ENCODE results near the gene ZFAND2A. TPM values are rescaled to one million over a fixed set of nuclear protein-coding genes. Genes with fewer than 3 reads are reported as not detected.

Gene ZFAND2A
- total RNA-seq, 4 donors from 2014 or later = 23.9 to 29.2 (median 26.7) TPM

GRCh38 chr7:1170741-1171501 lies 10.9 kb upstream of the ZFAND2A start:
- TF ChIP-seq CTCF (IDR thresholded peaks at IDR 0.05; ENCODE audit: low read depth) = no peak

GRCh38 chr7:1169409-1170368 lies 9.7 kb upstream of the ZFAND2A start:
- TF ChIP-seq CTCF (IDR thresholded peaks at IDR 0.05; ENCODE audit: low read depth) = no peak

- no peak for TF ChIP-seq CTCF (IDR thresholded peaks at IDR 0.05; ENCODE audit: low read depth)
Measured at GRCh38 chr7:1168422-1168821, 8.4 kb upstream of the ZFAND2A start.

- TF ChIP-seq CTCF (IDR thresholded peaks at IDR 0.05; ENCODE audit: low read depth) = no peak
Measured at GRCh38 chr7:1164436-1164835, 4.4 kb upstream of the ZFAND2A start.

GRCh38 chr7:1163121-1163520 lies 3.1 kb upstream of the ZFAND2A start:
- TF ChIP-seq CTCF (IDR thresholded peaks at IDR 0.05; ENCODE audit: low read depth) = no peak

GRCh38 chr7:1160670-1161021 lies 650 bp upstream of the ZFAND2A start:
- no peak for TF ChIP-seq CTCF (IDR thresholded peaks at IDR 0.05; ENCODE audit: low read depth)
